ENCODE results near the gene PSMD14. TPM values are rescaled to one million over a fixed set of nuclear protein-coding genes. Genes with fewer than 3 reads are reported as not detected.

Gene PSMD14
- total and polyA plus RNA-seq, 2 of the 8 experiments (the other 6 are each of a cell fraction or from before 2014, with no cell fraction given), result 53.9 to 88.7 TPM

DNA sequence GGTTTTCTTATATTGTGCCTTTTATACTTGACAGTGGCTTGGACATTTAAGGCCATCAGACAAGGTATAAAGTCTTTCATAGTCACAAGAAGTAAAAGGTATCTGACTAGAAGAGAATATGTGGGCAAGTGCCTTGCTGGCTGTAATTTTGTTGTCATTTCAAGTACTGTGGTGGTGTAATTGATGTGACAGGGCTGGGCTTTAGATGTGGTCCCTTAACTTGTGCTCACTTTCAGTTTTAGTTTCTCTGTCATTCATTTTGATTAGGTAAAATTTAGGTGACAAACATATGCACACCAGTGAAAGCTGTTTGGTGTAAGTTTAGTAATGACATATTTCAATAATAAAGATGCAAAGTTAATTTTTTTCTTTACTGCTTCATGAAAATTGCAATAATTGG is 76.6 kb downstream of the PSMD14 start:
- H4K8ac ChIP-seq (ENCODE audit: extremely low read depth, insufficient read depth, low read length), result no peak overlapping the region
- no peaks in the 10 kb centered on the region for H3K27me3 ChIP-seq (replicated peaks in 1 of 4; ENCODE audit: control insufficient read depth in 3 of 4, extremely low read depth in 1 of 4, insufficient read depth in 3 of 4, low read length in 3 of 4)
- no peak overlapping the region for H3K4me3 ChIP-seq (ENCODE audit: extremely low read depth in 1 of 4, insufficient read depth in 2 of 4, low read depth in 3 of 4, low read length in 4 of 4)
- DNase-seq (ENCODE audit: low read depth in 1 of 2, low spot score in 2 of 2) (no peak), FAIRE-seq (no peak)
- TF ChIP-seq TEAD4 (IDR thresholded peaks at IDR 0.05; ENCODE audit: low read depth, low read length), result no peak
- TF ChIP-seq CEBPB (IDR thresholded peaks at IDR 0.05; ENCODE audit: low read depth, low read length), result no peak
- no peak for TF ChIP-seq RXRA (IDR thresholded peaks at IDR 0.05; ENCODE audit: insufficient read depth, low read depth, low read length)
- TF ChIP-seq SIX5 (IDR thresholded peaks at IDR 0.05; ENCODE audit: low read depth, low read length), result no peak
- TF ChIP-seq GABPA (IDR thresholded peaks at IDR 0.05; ENCODE audit: borderline replicate concordance, insufficient read depth, low read length), result no peak
- no peak for TF ChIP-seq SUZ12 (IDR thresholded peaks at IDR 0.05; ENCODE audit: low read length)
- no peak for TF ChIP-seq KDM5A (IDR thresholded peaks at IDR 0.05; ENCODE audit: low read length)
- H3K4me1 ChIP-seq (replicated peaks in 1 of 4; ENCODE audit: control insufficient read depth in 3 of 4, insufficient read depth in 4 of 4, low read length in 3 of 4), result no peaks in the 10 kb centered on the region
- POLR2A ChIA-PET (ENCODE audit: partially characterized antibody), result no interaction called here
- peaks cover 0 to 2% of the 10 kb centered on the region in 2 experiments for H4K20me1 ChIP-seq (replicated peaks in 1 of 2; ENCODE audit: control insufficient read depth in 1 of 2, insufficient read depth in 2 of 2, low read length in 2 of 2)
- CTCF ChIA-PET (ENCODE audit: partially characterized antibody), result no interaction called here
- no peak overlapping the region for H3K23ac ChIP-seq (ENCODE audit: insufficient read length)
- no peak overlapping the region for H3K14ac ChIP-seq (ENCODE audit: insufficient read length)
- H2BK5ac ChIP-seq (ENCODE audit: low read depth, low read length), result no peak overlapping the region
- no peak overlapping the region for H2AFZ ChIP-seq (ENCODE audit: low read length)
- H3K79me2 ChIP-seq (ENCODE audit: control insufficient read depth in 1 of 2, insufficient read depth in 2 of 2, low read length in 2 of 2), result no peaks in the 10 kb centered on the region
- no peak overlapping the region for H4K91ac ChIP-seq (replicated peaks; ENCODE audit: insufficient read length, low read length)
- H3K27ac ChIP-seq (ENCODE audit: low read depth, low read length), result no peak overlapping the region
- H3K18ac ChIP-seq (ENCODE audit: extremely low read depth, low read length), result no peak overlapping the region
- H3K9ac ChIP-seq (replicated peaks in 1 of 4; ENCODE audit: extremely low read depth in 1 of 4, low read depth in 3 of 4, low read length in 3 of 4), result no peak overlapping the region
- H2BK120ac ChIP-seq (replicated peaks; ENCODE audit: low read depth, low read length), result no peak overlapping the region
- H2AK5ac ChIP-seq (ENCODE audit: low read depth, low read length), result no peak overlapping the region
- H2BK15ac ChIP-seq (ENCODE audit: low read length), result no peak overlapping the region
- H3K56ac ChIP-seq (replicated peaks; ENCODE audit: insufficient read length, low read depth, low read length), result no peak overlapping the region
- H3K4ac ChIP-seq (replicated peaks; ENCODE audit: insufficient read length, low read depth, low read length), result no peak overlapping the region
- no peak overlapping the region for H2BK20ac ChIP-seq (ENCODE audit: low read length)
- no peaks in the 10 kb centered on the region for H3K9me3 ChIP-seq (ENCODE audit: insufficient read depth in 2 of 2, low read depth in 1 of 2, low read length in 1 of 2)
- H3K23me2 ChIP-seq (ENCODE audit: low read depth, low read length), result no peaks in the 10 kb centered on the region
- H3K79me1 ChIP-seq (ENCODE audit: low read depth, low read length), result no peaks in the 10 kb centered on the region
- H3K4me2 ChIP-seq (ENCODE audit: insufficient read depth in 1 of 2, low read depth in 2 of 2, low read length in 2 of 2), result no peak overlapping the region
- H2BK12ac ChIP-seq (ENCODE audit: low read depth, low read length), result no peak overlapping the region
- H3K36me3 ChIP-seq (ENCODE audit: control insufficient read depth in 2 of 4, insufficient read depth in 4 of 4, low read length in 3 of 4), result peaks cover 0 to 4% (median 0%) of the 10 kb centered on the region in 4 experiments; a peak in 2 of 8 replicates
- no peak overlapping the region for H4K5ac ChIP-seq (ENCODE audit: insufficient read length, low read depth, low read length)

Data from H1 (cell line).